ENCODE data around the gene NFKBIL1.
A peak's percentile ranks its signal among the peaks of the same experiment; 100 is the strongest.

The NFKBIL1 gene

GRCh38 chr6:31567531-31568370, 20.3 kb downstream of the NFKBIL1 start:
- DNase-seq: no peak

DNA sequence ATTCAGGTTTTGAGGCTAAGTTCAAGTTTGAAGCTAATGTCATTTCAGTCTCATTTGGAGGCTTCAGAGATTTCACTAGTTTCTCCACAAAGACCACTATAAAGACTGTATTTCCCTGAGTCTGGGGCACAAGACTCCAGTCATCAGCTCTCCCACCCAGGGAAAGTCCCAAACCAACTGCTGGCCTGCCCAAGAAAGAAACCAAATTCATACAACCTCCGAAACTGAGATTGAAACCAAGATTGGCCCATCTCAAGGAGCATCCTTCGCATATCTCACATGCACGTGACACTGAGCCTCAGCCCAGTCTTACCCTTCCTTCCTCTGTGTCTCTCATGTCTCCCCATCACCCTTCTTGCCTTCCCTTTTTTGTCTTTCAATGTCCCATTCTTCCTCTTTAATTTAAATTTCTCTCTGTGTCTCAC, 21.1 kb downstream of the NFKBIL1 start:
- peak; percentile 55 for DNase-seq

DNA sequence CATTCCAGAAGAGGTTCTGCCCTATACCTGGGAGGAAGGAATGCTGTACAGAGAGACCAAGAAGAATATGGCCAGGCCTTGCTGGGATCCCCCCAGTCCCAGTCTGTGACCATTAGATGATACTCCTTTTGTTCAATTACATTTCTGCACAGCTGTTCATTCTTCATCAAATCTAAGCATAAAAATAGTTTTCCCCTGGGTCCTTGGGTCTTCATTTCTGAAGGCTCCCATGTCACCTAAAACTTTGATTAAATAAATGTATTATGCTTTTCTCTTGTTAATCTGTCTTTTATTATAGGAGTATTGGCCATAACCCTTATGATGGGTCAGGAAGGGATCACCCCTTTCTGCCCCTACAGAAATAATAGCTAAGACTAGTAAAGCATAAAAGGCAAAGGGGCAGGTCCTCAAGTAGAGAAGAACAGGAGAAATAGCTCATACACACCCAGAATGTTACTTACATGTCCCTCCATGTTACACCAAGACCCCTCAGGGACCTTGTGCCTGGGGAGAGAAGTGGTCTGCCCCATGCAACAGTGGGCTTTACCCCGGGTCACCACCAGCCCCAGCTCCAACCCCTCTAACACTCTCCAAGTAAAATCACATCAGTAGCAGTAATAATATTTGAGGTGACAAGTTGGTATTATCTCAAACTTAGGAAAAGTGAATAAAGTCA, 22.6 kb downstream of the NFKBIL1 start:
- DNase-seq: no peak

GRCh38 chr6:31572041-31572911, 24.9 kb downstream of the NFKBIL1 start, which contains the start of gene LTA:
LTA (plus strand) TSS chr6:31572289; CDS start chr6:31572743, 454 bp downstream.
- DNase-seq: peak; percentile 69

DNA sequence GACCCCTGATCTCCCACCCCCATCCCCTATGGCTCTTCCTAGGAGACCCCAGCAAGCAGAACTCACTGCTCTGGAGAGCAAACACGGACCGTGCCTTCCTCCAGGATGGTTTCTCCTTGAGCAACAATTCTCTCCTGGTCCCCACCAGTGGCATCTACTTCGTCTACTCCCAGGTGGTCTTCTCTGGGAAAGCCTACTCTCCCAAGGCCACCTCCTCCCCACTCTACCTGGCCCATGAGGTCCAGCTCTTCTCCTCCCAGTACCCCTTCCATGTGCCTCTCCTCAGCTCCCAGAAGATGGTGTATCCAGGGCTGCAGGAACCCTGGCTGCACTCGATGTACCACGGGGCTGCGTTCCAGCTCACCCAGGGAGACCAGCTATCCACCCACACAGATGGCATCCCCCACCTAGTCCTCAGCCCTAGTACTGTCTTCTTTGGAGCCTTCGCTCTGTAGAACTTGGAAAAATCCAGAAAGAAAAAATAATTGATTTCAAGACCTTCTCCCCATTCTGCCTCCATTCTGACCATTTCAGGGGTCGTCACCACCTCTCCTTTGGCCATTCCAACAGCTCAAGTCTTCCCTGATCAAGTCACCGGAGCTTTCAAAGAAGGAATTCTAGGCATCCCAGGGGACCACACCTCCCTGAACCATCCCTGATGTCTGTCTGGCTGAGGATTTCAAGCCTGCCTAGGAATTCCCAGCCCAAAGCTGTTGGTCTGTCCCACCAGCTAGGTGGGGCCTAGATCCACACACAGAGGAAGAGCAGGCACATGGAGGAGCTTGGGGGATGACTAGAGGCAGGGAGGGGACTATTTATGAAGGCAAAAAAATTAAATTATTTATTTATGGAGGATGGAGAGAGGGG, 26.1 kb downstream of the NFKBIL1 start:
- DNase-seq: no peak

- no peak for DNase-seq
Observed at GRCh38 chr6:31574106-31575061, 27.0 kb downstream of the NFKBIL1 start.

DNA sequence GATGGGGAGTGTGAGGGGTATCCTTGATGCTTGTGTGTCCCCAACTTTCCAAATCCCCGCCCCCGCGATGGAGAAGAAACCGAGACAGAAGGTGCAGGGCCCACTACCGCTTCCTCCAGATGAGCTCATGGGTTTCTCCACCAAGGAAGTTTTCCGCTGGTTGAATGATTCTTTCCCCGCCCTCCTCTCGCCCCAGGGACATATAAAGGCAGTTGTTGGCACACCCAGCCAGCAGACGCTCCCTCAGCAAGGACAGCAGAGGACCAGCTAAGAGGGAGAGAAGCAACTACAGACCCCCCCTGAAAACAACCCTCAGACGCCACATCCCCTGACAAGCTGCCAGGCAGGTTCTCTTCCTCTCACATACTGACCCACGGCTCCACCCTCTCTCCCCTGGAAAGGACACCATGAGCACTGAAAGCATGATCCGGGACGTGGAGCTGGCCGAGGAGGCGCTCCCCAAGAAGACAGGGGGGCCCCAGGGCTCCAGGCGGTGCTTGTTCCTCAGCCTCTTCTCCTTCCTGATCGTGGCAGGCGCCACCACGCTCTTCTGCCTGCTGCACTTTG, 28.0 kb downstream of the NFKBIL1 start, which contains the start of gene TNF:
TSS of gene TNF (plus strand) at position 231 of the 567 bp plus-strand sequence. CDS start at position 408, 177 bp downstream.
- peak; percentile 77 for DNase-seq

- no peak for DNase-seq
Observed at GRCh38 chr6:31575952-31576685, 28.7 kb downstream of the NFKBIL1 start.

DNA sequence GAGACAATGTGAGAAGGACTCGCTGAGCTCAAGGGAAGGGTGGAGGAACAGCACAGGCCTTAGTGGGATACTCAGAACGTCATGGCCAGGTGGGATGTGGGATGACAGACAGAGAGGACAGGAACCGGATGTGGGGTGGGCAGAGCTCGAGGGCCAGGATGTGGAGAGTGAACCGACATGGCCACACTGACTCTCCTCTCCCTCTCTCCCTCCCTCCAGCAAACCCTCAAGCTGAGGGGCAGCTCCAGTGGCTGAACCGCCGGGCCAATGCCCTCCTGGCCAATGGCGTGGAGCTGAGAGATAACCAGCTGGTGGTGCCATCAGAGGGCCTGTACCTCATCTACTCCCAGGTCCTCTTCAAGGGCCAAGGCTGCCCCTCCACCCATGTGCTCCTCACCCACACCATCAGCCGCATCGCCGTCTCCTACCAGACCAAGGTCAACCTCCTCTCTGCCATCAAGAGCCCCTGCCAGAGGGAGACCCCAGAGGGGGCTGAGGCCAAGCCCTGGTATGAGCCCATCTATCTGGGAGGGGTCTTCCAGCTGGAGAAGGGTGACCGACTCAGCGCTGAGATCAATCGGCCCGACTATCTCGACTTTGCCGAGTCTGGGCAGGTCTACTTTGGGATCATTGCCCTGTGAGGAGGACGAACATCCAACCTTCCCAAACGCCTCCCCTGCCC, 29.6 kb downstream of the NFKBIL1 start:
- DNase-seq: no peak

- DNase-seq: no peak
Observed at GRCh38 chr6:31577579-31577966, 30.2 kb downstream of the NFKBIL1 start.

DNA sequence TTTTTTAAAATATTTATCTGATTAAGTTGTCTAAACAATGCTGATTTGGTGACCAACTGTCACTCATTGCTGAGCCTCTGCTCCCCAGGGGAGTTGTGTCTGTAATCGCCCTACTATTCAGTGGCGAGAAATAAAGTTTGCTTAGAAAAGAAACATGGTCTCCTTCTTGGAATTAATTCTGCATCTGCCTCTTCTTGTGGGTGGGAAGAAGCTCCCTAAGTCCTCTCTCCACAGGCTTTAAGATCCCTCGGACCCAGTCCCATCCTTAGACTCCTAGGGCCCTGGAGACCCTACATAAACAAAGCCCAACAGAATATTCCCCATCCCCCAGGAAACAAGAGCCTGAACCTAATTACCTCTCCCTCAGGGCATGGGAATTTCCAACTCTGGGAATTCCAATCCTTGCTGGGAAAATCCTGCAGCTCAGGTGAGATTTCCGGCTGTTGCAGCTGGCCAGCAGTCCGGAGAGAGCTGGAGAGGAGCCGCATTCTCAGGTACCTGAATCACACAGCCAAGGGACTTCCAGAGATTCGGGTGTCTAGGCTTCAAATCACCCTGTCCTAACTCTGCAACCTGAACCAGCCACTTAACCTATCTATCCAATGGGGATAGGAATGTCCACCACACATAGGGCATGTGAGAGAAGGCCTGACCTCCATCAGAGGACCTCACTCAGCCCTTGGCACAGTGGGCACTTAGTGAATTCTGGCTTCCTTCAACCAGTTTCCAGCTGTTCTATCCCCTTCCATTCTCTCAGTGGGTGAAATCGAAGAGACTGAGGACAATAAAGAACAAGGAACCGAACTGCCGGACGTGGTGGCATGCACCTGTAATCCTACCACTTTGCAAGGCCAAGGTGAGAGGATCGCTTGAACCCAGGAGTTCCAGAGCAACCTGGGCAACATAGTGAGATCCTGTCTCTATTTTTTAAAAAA, 31.0 kb downstream of the NFKBIL1 start:
- DNase-seq: no peak

DNA sequence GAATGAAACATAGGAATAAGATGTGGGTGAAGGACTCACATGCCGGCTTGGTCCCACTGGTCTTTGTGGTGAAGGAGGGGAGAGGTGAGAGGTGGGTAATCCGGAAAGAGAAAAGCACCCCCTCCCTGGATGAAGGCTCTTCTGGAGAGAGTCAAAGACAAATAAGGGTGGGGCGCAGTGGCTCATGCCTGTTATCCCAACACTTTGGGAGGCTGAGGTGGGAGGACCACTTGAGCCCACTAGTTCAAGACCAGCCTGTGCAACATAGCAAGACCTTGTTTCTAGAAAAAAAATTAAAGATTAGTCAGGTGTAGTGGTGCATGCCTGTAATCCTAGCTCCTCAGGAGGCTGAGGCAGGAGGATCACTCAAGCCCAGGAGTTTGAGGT, 31.7 kb downstream of the NFKBIL1 start:
- DNase-seq: no peak

GRCh38 chr6:31579546-31580437, 32.4 kb downstream of the NFKBIL1 start:
- DNase-seq: no peak

DNA sequence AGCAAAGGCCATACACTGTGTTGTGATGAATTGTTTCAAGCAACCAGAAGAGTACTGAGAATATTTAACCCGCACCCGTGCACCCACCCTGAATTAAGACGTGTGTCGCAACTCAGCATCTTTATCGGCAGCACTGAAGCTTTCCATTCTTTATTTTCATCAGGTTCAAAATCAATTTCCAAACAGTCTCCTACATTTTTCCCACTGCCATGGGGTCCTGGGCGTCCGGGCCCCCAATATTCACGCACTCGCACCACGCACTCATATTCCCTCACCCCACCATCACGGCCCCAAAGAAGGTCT, 33.0 kb downstream of the NFKBIL1 start:
- DNase-seq: no peak

DNA sequence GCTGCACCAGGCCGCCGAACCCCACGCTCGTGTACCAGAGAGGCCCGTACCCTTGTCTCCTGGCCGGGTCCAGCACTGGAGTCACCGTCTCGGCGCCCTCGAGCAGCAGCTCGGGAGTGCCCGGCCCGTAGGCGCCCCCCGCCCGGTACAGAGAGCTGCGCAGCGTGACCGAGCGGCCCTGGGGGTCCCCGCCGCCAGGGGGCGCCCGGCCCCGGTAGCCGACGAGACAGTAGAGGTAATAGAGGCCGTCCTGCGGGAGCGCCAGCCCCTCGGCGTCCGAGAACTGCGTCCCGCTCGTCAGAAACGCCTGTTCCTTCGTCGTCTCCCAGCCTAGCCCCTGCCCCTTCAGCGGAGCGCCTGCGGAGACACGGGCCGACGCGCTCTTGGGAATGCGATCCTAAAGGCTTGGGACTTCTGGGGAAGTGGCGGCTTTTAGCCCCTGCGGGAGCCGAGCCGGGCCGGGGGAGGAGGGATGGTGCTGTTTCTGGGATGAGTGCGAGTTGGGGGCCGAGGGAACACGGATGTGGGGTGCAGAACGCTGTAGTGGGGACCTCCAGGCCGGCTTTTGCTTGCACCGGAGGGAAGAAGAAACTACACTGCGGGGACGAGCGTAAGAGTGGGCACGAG, 33.5 kb downstream of the NFKBIL1 start:
- DNase-seq: peak; percentile 89

GRCh38 chr6:31581434-31582229, 34.2 kb downstream of the NFKBIL1 start:
- no peak for DNase-seq
